HCT116 (cell line): Measurements from ENCODE around the gene POC1A. TPM values are rescaled to one million over a fixed set of nuclear protein-coding genes. Genes with fewer than 3 reads are reported as not detected.

Source experiments
- ATAC-seq: fragments of 200-7000 bp; cut with Tn5 transposase; 2 replicates; pipeline ENCODE4 v1.9.1; 2020; ENCODE audit warnings: mild to moderate bottlenecking, moderate library complexity
- BruUV-seq: library from RNA; stranded (reverse); fragments of 400-500 nt; replicated peaks from 2 replicates; lab custom pipeline; 2021; lab: Mats Ljungman, UMichigan
- CTCF ChIA-PET: fragments of 300-600 bp; sonication (Branson Sonifier 250); formaldehyde crosslinking; loops from one replicate; lab custom pipeline; 2021; ENCODE audit warnings: antibody characterized with exemption; lab: Charles Lee
- POLR2A ChIA-PET: fragments of 300-600, 350-600 bp; sonication (Branson Sonifier 250); formaldehyde crosslinking; loops from one replicate; lab custom pipeline; 2021; ENCODE audit warnings: antibody characterized with exemption; lab: Charles Lee
- RAD21 ChIA-PET, 2 experiments: fragments of 300-600 bp; sonication (Branson Sonifier 250); formaldehyde crosslinking; loops; one replicate each; lab custom pipeline; 2023; ENCODE audit warnings: low total read pairs in 2 of 2; ENCODE audit not compliant: uncharacterized antibody in 2 of 2, unreplicated experiment in 2 of 2, low non-redundant PET in 1 of 2; lab: Charles Lee
- DNase-seq: peaks from one replicate; pipeline ENCODE4 v3.0.0-alpha.2; 2010; ENCODE audit warnings: low read depth, low spot score
- H2AFZ ChIP-seq: fragments of 200-600 bp; shearing (Covaris generic), sonication (generic); 2 replicates; pipeline ENCODE4 v1.6.1; 2017; ENCODE audit warnings: low read depth, mixed run types, mixed read lengths, antibody characterized with exemption, low read length; ENCODE audit not compliant: poor library complexity, severe bottlenecking
- H3K27ac ChIP-seq: 2 replicates; pipeline ENCODE4 v1.5.1; 2012; ENCODE audit warnings: low read depth, low read length
- H3K27me3 ChIP-seq: fragments of 200-600 bp; sonication (generic); 2 replicates; pipeline ENCODE4 v1.6.1; 2016; ENCODE audit warnings: mixed run types, low read length, mixed read lengths; ENCODE audit not compliant: insufficient read depth
- H3K36me3 ChIP-seq, 2 experiments: fragments of 200-500 bp in 1 of 2; fragments of 200-600 bp in 1 of 2; sonication (Bioruptor generic) in 1 of 2; sonication (generic) in 1 of 2; 2 replicates each; pipeline versions ENCODE4 v1.5.1 to v1.6.1; 2014 to 2016; ENCODE audit warnings: low read length in 2 of 2, inconsistent platforms in 1 of 2, mixed read lengths in 1 of 2, mixed run types in 1 of 2; ENCODE audit not compliant: insufficient read depth in 2 of 2, control insufficient read depth in 1 of 2
- H3K4me1 ChIP-seq, 2 experiments: fragments of 200-600 bp in 1 of 2; sonication (generic) in 1 of 2; 2 replicates each; pipeline versions ENCODE4 v1.5.1 to v1.6.1; 2012 to 2017; ENCODE audit warnings: low read length in 2 of 2, inconsistent platforms in 1 of 2, mild to moderate bottlenecking in 1 of 2, mixed read lengths in 1 of 2, mixed run types in 1 of 2, moderate library complexity in 1 of 2; ENCODE audit not compliant: insufficient read depth in 2 of 2, control insufficient read depth in 1 of 2
- H3K4me2 ChIP-seq: fragments of 200-600 bp; sonication (generic); 2 replicates; pipeline ENCODE4 v1.6.1; 2017; ENCODE audit warnings: mixed run types, low read length, mixed read lengths
- H3K4me3 ChIP-seq, 2 experiments: fragments of 200-600 bp in 1 of 2; sonication (generic) in 1 of 2; replicated peaks in 1 of 2; 2 replicates each; pipeline ENCODE4 v1.5.1; 2011 to 2016; ENCODE audit warnings: low read length in 2 of 2, control low read depth in 1 of 2, low read depth in 1 of 2, mild to moderate bottlenecking in 1 of 2, mixed read lengths in 1 of 2, mixed run types in 1 of 2
- H3K79me2 ChIP-seq: fragments of 200-600 bp; sonication (generic); 2 replicates; pipeline ENCODE4 v1.6.1; 2017; ENCODE audit warnings: mild to moderate bottlenecking, mixed run types, low read length, moderate library complexity, mixed read lengths; ENCODE audit not compliant: insufficient read depth
- H3K9ac ChIP-seq: fragments of 200-600 bp; sonication (generic); 2 replicates; pipeline ENCODE4 v1.6.1; 2016; ENCODE audit warnings: low read length, mixed read lengths
- H3K9me2 ChIP-seq: fragments of 200-600 bp; sonication (generic), shearing (Covaris generic); 2 replicates; pipeline ENCODE4 v1.6.1; 2017; ENCODE audit warnings: mixed run types, mild to moderate bottlenecking, moderate library complexity; ENCODE audit not compliant: insufficient read depth
- H3K9me3 ChIP-seq, 2 experiments: fragments of 200-500 bp in 1 of 2; fragments of 200-600 bp in 1 of 2; sonication (Bioruptor generic) in 1 of 2; sonication (generic) in 1 of 2; 2 replicates each; pipeline ENCODE4 v1.6.1; 2014 to 2017; ENCODE audit warnings: low read length in 2 of 2, mixed read lengths in 2 of 2, inconsistent platforms in 1 of 2, low read depth in 1 of 2, mild to moderate bottlenecking in 1 of 2, mixed run types in 1 of 2, moderate library complexity in 1 of 2; ENCODE audit not compliant: control insufficient read depth in 1 of 2, insufficient read depth in 1 of 2
- H4K20me1 ChIP-seq: fragments of 200-600 bp; sonication (generic), shearing (Covaris generic); 2 replicates; pipeline ENCODE4 v1.6.1; 2017; ENCODE audit warnings: mixed run types, mild to moderate bottlenecking, moderate library complexity; ENCODE audit not compliant: insufficient read depth
- CBX3 ChIP-seq: IDR thresholded peaks from 2 replicates; pipeline ENCODE4 v1.6.1; 2012; ENCODE audit warnings: low read depth
- ELF1 ChIP-seq: IDR thresholded peaks from 2 replicates; pipeline ENCODE4 v1.6.1; 2012; ENCODE audit warnings: low read depth, borderline replicate concordance
- EZH2phosphoT487 ChIP-seq: fragments of 200-600 bp; IDR thresholded peaks from 2 replicates; pipeline ENCODE4 v1.6.1; 2018; ENCODE audit warnings: antibody characterized with exemption, borderline replicate concordance
- FOSL1 ChIP-seq: IDR thresholded peaks from 2 replicates; pipeline ENCODE4 v1.6.1; 2012; ENCODE audit warnings: low read depth
- POLR2AphosphoS5 ChIP-seq: IDR thresholded peaks from 2 replicates; pipeline ENCODE4 v1.6.1; 2011; ENCODE audit warnings: mild to moderate bottlenecking, low read depth, low read length, moderate library complexity
- YY1 ChIP-seq: IDR thresholded peaks from 2 replicates; pipeline ENCODE4 v1.6.1; 2011; ENCODE audit warnings: low read length, low read depth, moderate library complexity, mild to moderate bottlenecking; ENCODE audit not compliant: insufficient replicate concordance; ENCODE audit errors: extremely low read depth
- intact Hi-C: fragments of 100-400 bp; cut with micrococcal nuclease; formaldehyde crosslinking; loops from 2 replicates; pipeline ENCODE4 v1.10.0; 2022
- total RNA-seq: library from RNA; stranded (reverse); gene quantifications from one replicate; pipeline ENCODE4 v1.2.1, GENCODE V29; 2021; ENCODE audit not compliant: unreplicated experiment
- TF ChIP-seq, protein P1 (sequence below): IDR thresholded peaks from 2 replicates; pipeline ENCODE4 v1.6.1; 2011; ENCODE audit warnings: mild to moderate bottlenecking, low read length, moderate library complexity; ENCODE audit not compliant: insufficient replicate concordance; ENCODE audit errors: extremely low read depth

POC1A gene
- total RNA-seq, 1 experiment from 2014 or later = 34.0 TPM

DNA sequence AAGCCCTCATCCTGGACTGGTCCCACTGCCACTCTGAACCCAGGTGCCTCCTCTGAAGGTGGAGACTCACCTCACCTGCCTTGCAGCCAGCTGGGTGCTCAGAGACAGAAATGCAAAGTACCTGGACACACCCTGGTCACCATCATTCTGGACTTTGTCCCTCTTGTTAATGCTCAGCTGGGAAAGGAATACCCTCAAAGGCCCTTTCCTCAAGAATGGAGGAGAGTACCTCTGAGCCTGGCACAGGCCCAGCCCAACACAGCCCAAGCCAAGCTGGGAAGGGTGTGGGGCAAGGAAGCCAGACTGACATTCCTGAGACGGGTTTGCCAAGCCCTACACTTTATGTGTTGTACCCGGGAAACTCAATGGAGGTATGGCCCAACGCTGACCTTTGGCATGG, 42.8 kb upstream of the POC1A start:
- intact Hi-C loops = no loop called here
- Histone ChIP-seq H3K36me3 (peaks cover 12 to 17% of the 10 kb centered on the region in 2 experiments; a peak in 3 of 4 replicates), H3K27me3 (no peaks in the 10 kb centered on the region), H3K4me3 (peak overlapping the region in 1 of 2 experiments; percentile 89; a peak in 3 of 4 replicates), H3K4me1 (peaks cover 9 to 33% of the 10 kb centered on the region in 2 experiments), H2AFZ (no peak overlapping the region), H3K4me2 (peak overlapping the region; percentile 91), H3K9me2 (no peaks in the 10 kb centered on the region), H3K9me3 (no peaks in the 10 kb centered on the region), H3K9ac (peak overlapping the region; percentile 80), H4K20me1 (no peaks in the 10 kb centered on the region), H3K27ac (peak overlapping the region; percentile 87; the same call in 1 of the 2 replicates), H3K79me2 (peaks cover 25% of the 10 kb centered on the region)
- DNase-seq (no peak), ATAC-seq (no peak)
- CTCF ChIA-PET = interaction anchor here (1.4 to 1.9 kb wide), 2 partner anchors 24 to 195 kb away, joined by 3 to 7 read pairs; no protein-coding TSS in a partner anchor
- no TSS peak for BruUV-seq
- RAD21 ChIA-PET = no interaction called here
- POLR2A ChIA-PET = interaction anchor here (0.9 to 1.5 kb wide), 4 partner anchors 8 to 214 kb away, joined by 3 to 4 read pairs (median 3); partner anchors contain the start of genes ACY1 and POC1A
- TF ChIP-seq CBX3 = no peak

DNA sequence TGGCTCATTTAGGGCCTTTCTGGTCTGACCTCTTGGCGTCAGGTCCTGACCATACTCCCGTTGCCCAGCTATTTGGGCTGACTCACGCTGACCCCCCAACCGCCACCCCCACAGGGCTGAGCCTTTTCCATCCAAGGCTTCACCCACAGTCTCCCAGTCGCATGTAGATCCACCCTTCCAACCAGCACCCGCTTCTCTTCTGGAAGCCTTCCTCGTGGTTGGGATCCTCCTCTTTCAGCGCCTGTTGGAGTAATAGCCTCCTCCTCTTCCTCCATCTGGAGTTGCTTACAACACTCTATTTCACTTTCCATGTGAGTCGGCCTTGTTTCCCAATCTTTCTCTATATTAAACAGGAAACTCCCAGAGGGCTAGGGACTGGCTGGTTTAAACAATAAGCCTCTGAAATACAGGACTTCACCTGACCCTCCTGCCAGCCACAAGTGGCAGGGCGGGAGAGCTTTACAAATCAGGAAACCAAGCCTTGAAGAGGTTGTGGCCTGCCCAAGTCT, 41.7 kb upstream of the POC1A start:
- Histone ChIP-seq H3K4me3 (no peak overlapping the region), H3K9me2 (no peaks in the 10 kb centered on the region), H3K9ac (no peak overlapping the region), H3K79me2 (peaks cover 25% of the 10 kb centered on the region), H3K27me3 (no peaks in the 10 kb centered on the region), H3K27ac (no peak overlapping the region), H3K4me2 (no peak overlapping the region), H3K4me1 (peaks cover 9 to 33% of the 10 kb centered on the region in 2 experiments), H3K9me3 (no peaks in the 10 kb centered on the region), H4K20me1 (no peaks in the 10 kb centered on the region)
- RAD21 ChIA-PET = no interaction called here
- DNase-seq (no peak), ATAC-seq (no peak)
- POLR2A ChIA-PET = no interaction called here
- BruUV-seq = no TSS peak
- intact Hi-C loops = no loop called here
- no peak for TF ChIP-seq EZH2phosphoT487
- no peak for TF ChIP-seq ELF1
- TF ChIP-seq, protein P1, sequence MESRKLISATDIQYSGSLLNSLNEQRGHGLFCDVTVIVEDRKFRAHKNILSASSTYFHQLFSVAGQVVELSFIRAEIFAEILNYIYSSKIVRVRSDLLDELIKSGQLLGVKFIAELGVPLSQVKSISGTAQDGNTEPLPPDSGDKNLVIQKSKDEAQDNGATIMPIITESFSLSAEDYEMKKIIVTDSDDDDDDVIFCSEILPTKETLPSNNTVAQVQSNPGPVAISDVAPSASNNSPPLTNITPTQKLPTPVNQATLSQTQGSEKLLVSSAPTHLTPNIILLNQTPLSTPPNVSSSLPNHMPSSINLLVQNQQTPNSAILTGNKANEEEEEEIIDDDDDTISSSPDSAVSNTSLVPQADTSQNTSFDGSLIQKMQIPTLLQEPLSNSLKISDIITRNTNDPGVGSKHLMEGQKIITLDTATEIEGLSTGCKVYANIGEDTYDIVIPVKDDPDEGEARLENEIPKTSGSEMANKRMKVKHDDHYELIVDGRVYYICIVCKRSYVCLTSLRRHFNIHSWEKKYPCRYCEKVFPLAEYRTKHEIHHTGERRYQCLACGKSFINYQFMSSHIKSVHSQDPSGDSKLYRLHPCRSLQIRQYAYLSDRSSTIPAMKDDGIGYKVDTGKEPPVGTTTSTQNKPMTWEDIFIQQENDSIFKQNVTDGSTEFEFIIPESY = no peak
- no peak for TF ChIP-seq CBX3
- TF ChIP-seq FOSL1 = no peak
- TF ChIP-seq YY1 = no peak
- no peak for TF ChIP-seq POLR2AphosphoS5
- TF ChIP-seq, all 23 proteins: peak for 0
- Histone ChIP-seq H2AFZ (no peak overlapping the region), H3K36me3 (peaks cover 4 to 11% of the 10 kb centered on the region in 2 experiments; a peak in 3 of 4 replicates)
- CTCF ChIA-PET = interaction anchor here (1.9 kb wide), 1 partner anchor 25 kb away, joined by 7 read pairs; no protein-coding TSS in a partner anchor
